SK-N-SH (cell line): ENCODE results near the gene WNT5A. TPM values are rescaled to one million over a fixed set of nuclear protein-coding genes. Genes with fewer than 3 reads are reported as not detected.

Experiments used
- CTCF ChIA-PET: fragments of 300-600, 350-600 bp; formaldehyde crosslinking; extraction: SDS; loops from one replicate; lab custom pipeline; 2021; lab: Yijun Ruan, JAX
- POLR2A ChIA-PET: fragments of 350-600 bp; sonication (Branson Sonifier 250); formaldehyde crosslinking; extraction: SDS; loops from one replicate; lab custom pipeline; 2020; ENCODE audit warnings: antibody characterized with exemption, inconsistent platforms; lab: Yijun Ruan, JAX
- DNase-seq: peaks from one replicate; pipeline ENCODE4 v3.0.0; 2012
- H2AFZ ChIP-seq: fragments of 200-600 bp; sonication (generic); 2 replicates; pipeline ENCODE4 v1.8.1; 2016; ENCODE audit warnings: antibody characterized with exemption, mild to moderate bottlenecking, low read depth
- H3F3A ChIP-seq: fragments of 200-600 bp; sonication (generic); replicated peaks from 2 replicates; pipeline ENCODE3; 2016; ENCODE audit warnings: antibody characterized with exemption, mild to moderate bottlenecking; ENCODE audit not compliant: insufficient read depth
- H3K27ac ChIP-seq, 2 experiments: fragments of 200-500 bp in 1 of 2; fragments of 200-600 bp in 1 of 2; sonication (Bioruptor generic) in 1 of 2; sonication (generic), shearing (Covaris generic) in 1 of 2; 2 replicates each; pipeline versions ENCODE4 v1.5.1 to v1.6.1; 2014 to 2016; ENCODE audit warnings: low read depth in 2 of 2, inconsistent platforms in 1 of 2, low read length in 1 of 2, mild to moderate bottlenecking in 1 of 2, mixed read lengths in 1 of 2
- H3K27me3 ChIP-seq: fragments of 200-600 bp; sonication (generic), shearing (Covaris generic); 2 replicates; pipeline ENCODE4 v1.6.1; 2016; ENCODE audit warnings: mixed run types; ENCODE audit not compliant: insufficient read depth
- H3K36me3 ChIP-seq, 2 experiments: fragments of 200-500 bp in 1 of 2; fragments of 200-600 bp in 1 of 2; sonication (Bioruptor generic) in 1 of 2; sonication (generic) in 1 of 2; replicated peaks in 1 of 2; 2 replicates each; pipeline versions ENCODE3 to v1.5.1; 2014 to 2016; ENCODE audit warnings: low read length in 1 of 2, mild to moderate bottlenecking in 1 of 2; ENCODE audit not compliant: insufficient read depth in 2 of 2, control insufficient read depth in 1 of 2
- H3K4me1 ChIP-seq, 2 experiments: fragments of 200-500 bp in 1 of 2; fragments of 200-600 bp in 1 of 2; sonication (Bioruptor generic) in 1 of 2; sonication (generic), shearing (Covaris generic) in 1 of 2; 2 replicates each; pipeline versions ENCODE4 v1.5.1 to v1.6.1; 2014 to 2016; ENCODE audit warnings: low read depth in 1 of 2, low read length in 1 of 2, mixed run types in 1 of 2; ENCODE audit not compliant: insufficient read depth in 2 of 2, control insufficient read depth in 1 of 2
- H3K4me2 ChIP-seq: fragments of 200-600 bp; sonication (generic), shearing (Covaris generic); 2 replicates; pipeline ENCODE4 v1.6.1; 2017; ENCODE audit warnings: mixed run types
- H3K4me3 ChIP-seq, 2 experiments: fragments of 200-500 bp in 1 of 2; fragments of 200-600 bp in 1 of 2; sonication (Bioruptor generic) in 1 of 2; sonication (generic), shearing (Covaris generic) in 1 of 2; 2 replicates each; pipeline versions ENCODE4 v1.5.1 to v1.8.1; 2014 to 2016; ENCODE audit warnings: low read depth in 2 of 2, inconsistent platforms in 1 of 2, low read length in 1 of 2, mild to moderate bottlenecking in 1 of 2, mixed read lengths in 1 of 2, moderate library complexity in 1 of 2
- H3K79me2 ChIP-seq: fragments of 200-600 bp; sonication (generic); 2 replicates; pipeline ENCODE4 v1.8.1; 2017; ENCODE audit warnings: mild to moderate bottlenecking; ENCODE audit not compliant: insufficient read depth
- H3K9ac ChIP-seq: fragments of 200-600 bp; sonication (generic); 2 replicates; pipeline ENCODE4 v1.6.1; 2017; ENCODE audit warnings: mixed run types
- H3K9me2 ChIP-seq: fragments of 200-600 bp; sonication (generic); 2 replicates; pipeline ENCODE4 v1.6.1; 2017; ENCODE audit warnings: mixed run types
- H3K9me3 ChIP-seq: fragments of 200-600 bp; sonication (generic); 2 replicates; pipeline ENCODE4 v1.6.1; 2017; ENCODE audit warnings: mixed run types, mild to moderate bottlenecking, moderate library complexity
- H4K20me1 ChIP-seq: fragments of 200-600 bp; sonication (generic); 2 replicates; pipeline ENCODE4 v1.6.1; 2017; ENCODE audit warnings: mild to moderate bottlenecking, mixed run types; ENCODE audit not compliant: insufficient read depth
- CTCF ChIP-seq: fragments of 200-600 bp; sonication (generic); IDR thresholded peaks from 2 replicates; pipeline ENCODE4 v1.6.1; 2017; ENCODE audit warnings: antibody characterized with exemption, mild to moderate bottlenecking, moderate library complexity
- FOSL2 ChIP-seq: IDR thresholded peaks from 2 replicates; pipeline ENCODE4 v1.4.0; 2012; ENCODE audit warnings: low read depth, mild to moderate bottlenecking, moderate library complexity, borderline replicate concordance
- FOXM1 ChIP-seq: IDR thresholded peaks from 2 replicates; pipeline ENCODE4 v1.4.0; 2012; ENCODE audit warnings: low read depth, mild to moderate bottlenecking
- NFIC ChIP-seq: IDR thresholded peaks from 2 replicates; pipeline ENCODE4 v1.4.0; 2012; ENCODE audit warnings: borderline replicate concordance
- POLR2AphosphoS5 ChIP-seq: IDR thresholded peaks from 2 replicates; pipeline ENCODE4 v1.6.1; 2012; ENCODE audit warnings: low read depth, low read length
- RCOR1 ChIP-seq: fragments of 150-350 bp; IDR thresholded peaks from 2 replicates; pipeline ENCODE4 v1.6.1; 2017; ENCODE audit warnings: antibody characterized with exemption, low read length
- RFX5 ChIP-seq: IDR thresholded peaks from 2 replicates; pipeline ENCODE4 v1.6.1; 2012; ENCODE audit warnings: mild to moderate bottlenecking, improper control_type of control experiment, low read length
- RXRA ChIP-seq: IDR thresholded peaks from 2 replicates; pipeline ENCODE4 v1.4.0; 2012; ENCODE audit warnings: low read depth, mild to moderate bottlenecking, borderline replicate concordance
- TAF1 ChIP-seq: IDR thresholded peaks from 2 replicates; pipeline ENCODE4 v1.6.1; 2012; ENCODE audit warnings: low read depth, mild to moderate bottlenecking, low read length, moderate library complexity, borderline replicate concordance
- TCF12 ChIP-seq: IDR thresholded peaks from 2 replicates; pipeline ENCODE4 v1.4.0; 2012
- TEAD4 ChIP-seq: IDR thresholded peaks from 2 replicates; pipeline ENCODE4 v1.4.0; 2012; ENCODE audit warnings: mild to moderate bottlenecking, borderline replicate concordance; ENCODE audit not compliant: insufficient read depth
- WGBS: methylation state at CpG from one replicate; pipeline ENCODE4 v1.1.6; 2017; ENCODE audit warnings: low lambda C conversion rate; 5-methylcytosine and 5-hydroxymethylcytosine counted together
- polyA plus RNA-seq, 3 experiments: library from polyadenylated mRNA; depleted of rRNA; stranded (reverse); fragments of >200 nt; gene quantifications; 2 replicates each; pipeline ENCODE4 v1.2.3, GENCODE V29; 2012
- TF ChIP-seq, protein P1 (sequence below): fragments of 150-350 bp; IDR thresholded peaks from 2 replicates; pipeline ENCODE4 v1.6.1; 2017; ENCODE audit warnings: antibody characterized with exemption, low read length, low read depth, borderline replicate concordance

Gene WNT5A
- polyA plus RNA-seq, 1 of the 3 experiments (the other 2 are of a cell fraction): 30.7 TPM

- 0 out of 2 replicates have a peak overlapping the region, but pooled peaks have one; percentile 96 for H3K9ac ChIP-seq
- peaks cover 95% of the 10 kb centered on the region for H3K79me2 ChIP-seq
- no peak for DNase-seq
- H3K27me3 ChIP-seq: no peaks in the 10 kb centered on the region
- H3K4me1 ChIP-seq: peaks cover 0 to 24% of the 10 kb centered on the region in 2 experiments; a peak in 2 of 4 replicates
- H2AFZ ChIP-seq: no peak overlapping the region
- ChIA-PET POLR2A (no interaction called here), CTCF (interaction anchor here (1.0 to 4.1 kb wide), 3 partner anchors 10 to 768 kb away, joined by 3 to 24 read pairs (median 5); no protein-coding TSS in a partner anchor)
- WGBS: 93% methylated on average over 38 of the region's 40 CpGs
- H3K4me3 ChIP-seq: peak overlapping the region in 1 of 2 experiments; percentile 83; a peak in 1 of 4 replicates
- peaks cover 4% of the 10 kb centered on the region for H3F3A ChIP-seq
- no peaks in the 10 kb centered on the region for H3K9me3 ChIP-seq
- peaks cover 11 to 14% of the 10 kb centered on the region in 2 experiments for H3K36me3 ChIP-seq
- H4K20me1 ChIP-seq: no peaks in the 10 kb centered on the region
- peak overlapping the region; percentile 98 for H3K4me2 ChIP-seq
- peak overlapping the region in 1 of 2 experiments; percentile 88; a peak in 1 of 4 replicates for H3K27ac ChIP-seq
- no peak for TF ChIP-seq RCOR1
- no peak for TF ChIP-seq FOXM1
- no peak for TF ChIP-seq TEAD4
- no peak for TF ChIP-seq RFX5
- TF ChIP-seq, protein P1, sequence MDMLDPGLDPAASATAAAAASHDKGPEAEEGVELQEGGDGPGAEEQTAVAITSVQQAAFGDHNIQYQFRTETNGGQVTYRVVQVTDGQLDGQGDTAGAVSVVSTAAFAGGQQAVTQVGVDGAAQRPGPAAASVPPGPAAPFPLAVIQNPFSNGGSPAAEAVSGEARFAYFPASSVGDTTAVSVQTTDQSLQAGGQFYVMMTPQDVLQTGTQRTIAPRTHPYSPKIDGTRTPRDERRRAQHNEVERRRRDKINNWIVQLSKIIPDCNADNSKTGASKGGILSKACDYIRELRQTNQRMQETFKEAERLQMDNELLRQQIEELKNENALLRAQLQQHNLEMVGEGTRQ: no peak
- TF ChIP-seq TAF1: no peak
- TF ChIP-seq NFIC: no peak
- TF ChIP-seq TCF12: no peak
- TF ChIP-seq CTCF: no peak
- no peak for TF ChIP-seq FOSL2
- no peak for TF ChIP-seq RXRA
- TF ChIP-seq, all 33 proteins: peak for 0
- H3K9me2 ChIP-seq: no peaks in the 10 kb centered on the region
Observed at GRCh38 chr3:55483196-55484095, 3.7 kb downstream of the WNT5A start.

DNA sequence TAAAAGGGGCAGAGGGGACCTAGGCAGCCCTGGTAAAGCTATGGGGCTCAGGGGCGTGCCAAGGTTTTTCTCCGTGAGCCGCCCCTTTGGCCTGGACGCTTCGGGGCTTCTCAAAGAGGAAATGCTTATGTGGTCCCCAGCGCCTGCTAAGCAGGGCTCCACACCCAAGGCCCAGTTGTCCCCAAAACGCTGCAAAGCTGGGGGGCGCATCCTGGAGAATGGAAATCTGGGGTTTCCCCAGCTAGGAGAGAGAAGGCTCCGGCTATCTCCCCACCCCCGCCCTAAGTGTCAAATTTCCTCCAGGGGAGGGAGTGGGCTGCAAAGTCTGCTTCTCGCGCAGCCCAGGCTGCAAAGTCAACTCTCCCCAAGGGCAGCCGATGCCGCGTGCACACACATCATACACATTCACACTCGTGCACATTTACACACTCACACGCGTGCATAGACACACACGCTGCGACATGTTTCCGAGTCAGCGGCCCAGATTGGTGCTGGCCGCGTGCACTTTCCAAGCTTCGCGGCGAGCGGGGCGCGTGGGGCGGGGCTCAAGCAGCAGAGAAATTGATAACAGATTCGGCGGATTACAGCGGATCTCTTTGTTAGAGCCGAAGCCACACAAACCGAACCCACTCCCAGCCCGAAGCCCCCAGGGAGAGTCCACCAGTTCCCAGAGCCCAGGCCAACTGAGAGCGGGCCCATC lies 4.5 kb downstream of the WNT5A start:
- WGBS: 95% methylated on average over 28 of the region's 38 CpGs
- no peak overlapping the region for H3K9ac ChIP-seq

More for the DNA sequence above, 4.5 kb downstream of the WNT5A start:
- Histone ChIP-seq H3K79me2 (peaks cover 99% of the 10 kb centered on the region), H3K9me3 (no peaks in the 10 kb centered on the region), H3K4me2 (peak overlapping the region; percentile 98; the same call in 1 of the 2 replicates), H3F3A (peaks cover 4% of the 10 kb centered on the region), H3K27me3 (no peaks in the 10 kb centered on the region), H2AFZ (no peak overlapping the region), H3K27ac (no peak overlapping the region), H3K9me2 (no peaks in the 10 kb centered on the region), H3K4me1 (peaks cover 3 to 24% of the 10 kb centered on the region in 2 experiments; a peak in 2 of 4 replicates), H3K36me3 (peaks cover 12 to 20% of the 10 kb centered on the region in 2 experiments), H4K20me1 (no peaks in the 10 kb centered on the region), H3K4me3 (no peak overlapping the region)
- CTCF ChIA-PET: no interaction called here
- POLR2A ChIA-PET: no interaction called here
- no peak for TF ChIP-seq POLR2AphosphoS5
- DNase-seq: no peak
